H1 (cell line): ENCODE measurements around the gene CSE1L. TPM values are rescaled to one million over a fixed set of nuclear protein-coding genes. Genes with fewer than 3 reads are reported as not detected.

Experiments
- CTCF ChIA-PET: fragments of 300-600 bp; sonication (Branson Sonifier 250); formaldehyde crosslinking; loops from one replicate; lab custom pipeline; 2021; ENCODE audit not compliant: partially characterized antibody; lab: Charles Lee
- POLR2A ChIA-PET: fragments of 300-600 bp; sonication (Branson Sonifier 250); formaldehyde crosslinking; loops from one replicate; lab custom pipeline; 2021; ENCODE audit warnings: inconsistent platforms; ENCODE audit not compliant: partially characterized antibody; lab: Charles Lee
- DNase-seq, 2 experiments: peaks; one replicate each; pipeline versions ENCODE4 v3.0.0 to v3.0.0-alpha.2; 2010 to 2022; ENCODE audit warnings: low spot score in 2 of 2, low read depth in 1 of 2, mixed read lengths in 1 of 2
- FAIRE-seq: peaks from 2 replicates; lab custom pipeline; 2011; peaks lifted over from hg19 to GRCh38; lab: Jason Lieb, UNC
- H2AFZ ChIP-seq: 2 replicates; pipeline ENCODE4 v1.8.1; 2012; ENCODE audit warnings: low read length, inconsistent platforms
- H2AK5ac ChIP-seq: 2 replicates; pipeline ENCODE4 v1.6.1; 2013; ENCODE audit warnings: low read depth, low read length
- H2BK120ac ChIP-seq: replicated peaks from 2 replicates; pipeline ENCODE3; 2013; ENCODE audit warnings: low read depth, low read length, inconsistent platforms
- H2BK12ac ChIP-seq: 2 replicates; pipeline ENCODE4 v1.6.1; 2013; ENCODE audit warnings: low read depth, low read length
- H2BK15ac ChIP-seq: 2 replicates; pipeline ENCODE4 v1.6.1; 2013; ENCODE audit warnings: low read length
- H2BK20ac ChIP-seq: 2 replicates; pipeline ENCODE4 v1.6.1; 2013; ENCODE audit warnings: low read length
- H2BK5ac ChIP-seq: 2 replicates; pipeline ENCODE4 v1.6.1; 2013; ENCODE audit warnings: low read depth, low read length
- H3K14ac ChIP-seq: 2 replicates; pipeline ENCODE4 v1.6.1; 2013; ENCODE audit warnings: inconsistent platforms; ENCODE audit not compliant: insufficient read length
- H3K18ac ChIP-seq: 2 replicates; pipeline ENCODE4 v1.6.1; 2013; ENCODE audit warnings: low read length; ENCODE audit errors: extremely low read depth
- H3K23ac ChIP-seq: 2 replicates; pipeline ENCODE4 v1.6.1; 2013; ENCODE audit warnings: inconsistent platforms; ENCODE audit not compliant: insufficient read length
- H3K23me2 ChIP-seq: 2 replicates; pipeline ENCODE4 v1.6.1; 2013; ENCODE audit warnings: low read depth, low read length
- H3K27ac ChIP-seq: 2 replicates; pipeline ENCODE4 v1.6.1; 2011; ENCODE audit warnings: low read depth, low read length, inconsistent platforms
- H3K27me3 ChIP-seq, 4 experiments: replicated peaks in 1 of 4; 1 replicate in 1 of 4; 2 replicates in 3 of 4; pipeline versions ENCODE4 v1.6.1 to v1.8.1; 2011 to 2013; ENCODE audit warnings: low read length in 3 of 4, mild to moderate bottlenecking in 3 of 4, inconsistent platforms in 2 of 4, mixed read lengths in 2 of 4, moderate library complexity in 1 of 4; ENCODE audit not compliant: control insufficient read depth in 3 of 4, insufficient read depth in 3 of 4; ENCODE audit errors: extremely low read depth in 1 of 4
- H3K36me3 ChIP-seq, 4 experiments: 2 replicates each; pipeline versions ENCODE4 v1.6.1 to v1.8.1; 2011 to 2013; ENCODE audit warnings: mild to moderate bottlenecking in 4 of 4, low read length in 3 of 4, moderate library complexity in 2 of 4, control low read depth in 1 of 4, inconsistent platforms in 1 of 4; ENCODE audit not compliant: insufficient read depth in 4 of 4, control insufficient read depth in 2 of 4
- H3K4ac ChIP-seq: replicated peaks from 2 replicates; pipeline ENCODE3; 2013; ENCODE audit warnings: low read length, low read depth, mixed read lengths, inconsistent platforms; ENCODE audit not compliant: insufficient read length
- H3K4me1 ChIP-seq, 4 experiments: replicated peaks in 1 of 4; 1 replicate in 1 of 4; 2 replicates in 3 of 4; pipeline versions ENCODE4 v1.6.1 to v1.8.1; 2011 to 2013; ENCODE audit warnings: low read length in 3 of 4, inconsistent platforms in 2 of 4, mixed read lengths in 1 of 4; ENCODE audit not compliant: insufficient read depth in 4 of 4, control insufficient read depth in 3 of 4
- H3K4me2 ChIP-seq, 2 experiments: 2 replicates each; pipeline versions ENCODE4 v1.6.1 to v1.8.1; 2011 to 2013; ENCODE audit warnings: low read depth in 2 of 2, low read length in 2 of 2, control low read depth in 1 of 2, inconsistent platforms in 1 of 2, mild to moderate bottlenecking in 1 of 2; ENCODE audit not compliant: insufficient read depth in 1 of 2
- H3K4me3 ChIP-seq, 4 experiments: fragments of 200-600, 300-600 bp in 1 of 4; sonication (generic), shearing (Covaris generic), sonication (Bioruptor Twin) in 1 of 4; 2 replicates each; pipeline versions ENCODE4 v1.5.1 to v1.8.1; 2011 to 2016; ENCODE audit warnings: low read length in 4 of 4, low read depth in 3 of 4, control low read depth in 2 of 4, inconsistent platforms in 2 of 4, mild to moderate bottlenecking in 2 of 4, mixed read lengths in 1 of 4, moderate library complexity in 1 of 4; ENCODE audit not compliant: insufficient read depth in 2 of 4; ENCODE audit errors: extremely low read depth in 1 of 4
- H3K56ac ChIP-seq: replicated peaks from 2 replicates; pipeline ENCODE3; 2013; ENCODE audit warnings: low read depth, mild to moderate bottlenecking, mixed read lengths, low read length, inconsistent platforms; ENCODE audit not compliant: insufficient read length
- H3K79me1 ChIP-seq: 2 replicates; pipeline ENCODE4 v1.6.1; 2013; ENCODE audit warnings: low read depth, low read length, control low read depth
- H3K79me2 ChIP-seq, 2 experiments: 2 replicates each; pipeline versions ENCODE4 v1.6.1 to v1.8.1; 2012 to 2013; ENCODE audit warnings: low read length in 2 of 2, mild to moderate bottlenecking in 2 of 2, inconsistent platforms in 1 of 2; ENCODE audit not compliant: insufficient read depth in 2 of 2, control insufficient read depth in 1 of 2
- H3K9ac ChIP-seq, 4 experiments: replicated peaks in 1 of 4; 1 replicate in 1 of 4; 2 replicates in 3 of 4; pipeline versions ENCODE4 v1.6.1 to v1.8.1; 2011 to 2013; ENCODE audit warnings: low read depth in 3 of 4, low read length in 3 of 4, control low read depth in 2 of 4, mild to moderate bottlenecking in 2 of 4, moderate library complexity in 2 of 4, inconsistent platforms in 1 of 4; ENCODE audit errors: extremely low read depth in 1 of 4
- H3K9me3 ChIP-seq, 2 experiments: 2 replicates each; pipeline versions ENCODE4 v1.6.1 to v1.8.1; 2012 to 2013; ENCODE audit warnings: mild to moderate bottlenecking in 2 of 2, moderate library complexity in 2 of 2, control low read depth in 1 of 2, inconsistent platforms in 1 of 2, low read depth in 1 of 2, low read length in 1 of 2, mixed read lengths in 1 of 2; ENCODE audit not compliant: insufficient read depth in 2 of 2
- H4K20me1 ChIP-seq, 2 experiments: replicated peaks in 1 of 2; 2 replicates each; pipeline versions ENCODE3 to v1.8.1; 2011 to 2013; ENCODE audit warnings: inconsistent platforms in 2 of 2, low read length in 2 of 2, mild to moderate bottlenecking in 1 of 2; ENCODE audit not compliant: insufficient read depth in 2 of 2, control insufficient read depth in 1 of 2
- H4K5ac ChIP-seq: 2 replicates; pipeline ENCODE4 v1.6.1; 2013; ENCODE audit warnings: low read length, low read depth, mixed read lengths, inconsistent platforms; ENCODE audit not compliant: insufficient read length
- H4K8ac ChIP-seq: 2 replicates; pipeline ENCODE4 v1.8.0; 2013; ENCODE audit warnings: mild to moderate bottlenecking, moderate library complexity, low read length, inconsistent platforms; ENCODE audit not compliant: insufficient read depth; ENCODE audit errors: extremely low read depth
- H4K91ac ChIP-seq: replicated peaks from 2 replicates; pipeline ENCODE3; 2013; ENCODE audit warnings: low read length, mixed read lengths, inconsistent platforms; ENCODE audit not compliant: insufficient read length
- ASH2L ChIP-seq: fragments of 200-600, 300-600 bp; sonication (generic); IDR thresholded peaks from one replicate; pipeline ENCODE4 v1.7.1; 2017; ENCODE audit warnings: low read length
- ATF2 ChIP-seq: IDR thresholded peaks from 2 replicates; pipeline ENCODE4 v1.6.1; 2012; ENCODE audit warnings: low read length, inconsistent platforms
- BCL11A ChIP-seq, 2 experiments: IDR thresholded peaks; one replicate each; pipeline ENCODE4 v1.6.1; 2011; ENCODE audit warnings: low read depth in 2 of 2, low read length in 2 of 2, mild to moderate bottlenecking in 2 of 2
- BRCA1 ChIP-seq: IDR thresholded peaks from 2 replicates; pipeline ENCODE4 v1.6.1; 2012; ENCODE audit warnings: low read depth, low read length, improper control_type of control experiment
- CHD1 ChIP-seq: IDR thresholded peaks from 2 replicates; pipeline ENCODE4 v1.6.1; 2012; ENCODE audit warnings: low read depth, low read length, improper control_type of control experiment
- E2F6 ChIP-seq: IDR thresholded peaks from 2 replicates; pipeline ENCODE4 v1.6.1; 2012; ENCODE audit warnings: inconsistent platforms
- GABPA ChIP-seq: IDR thresholded peaks from 2 replicates; pipeline ENCODE4 v1.6.1; 2011; ENCODE audit warnings: mild to moderate bottlenecking, low read length, moderate library complexity, borderline replicate concordance; ENCODE audit not compliant: insufficient read depth
- NANOG ChIP-seq: IDR thresholded peaks from 2 replicates; pipeline ENCODE4 v1.6.1; 2011; ENCODE audit warnings: low read length, low read depth, mild to moderate bottlenecking, inconsistent platforms; ENCODE audit not compliant: insufficient read depth, poor library complexity, severe bottlenecking
- RAD21 ChIP-seq, 2 experiments: IDR thresholded peaks in 1 of 2; conservative IDR thresholded peaks in 1 of 2; 2 replicates each; pipeline ENCODE4 v1.6.1; 2011; ENCODE audit warnings: low read depth in 2 of 2, low read length in 2 of 2, improper control_type of control experiment in 1 of 2, inconsistent platforms in 1 of 2, mild to moderate bottlenecking in 1 of 2, moderate library complexity in 1 of 2
- RBBP5 ChIP-seq: IDR thresholded peaks from 2 replicates; pipeline ENCODE4 v1.7.1; 2012; ENCODE audit warnings: low read depth, mild to moderate bottlenecking, inconsistent platforms, low read length, moderate library complexity, borderline replicate concordance
- TCF12 ChIP-seq: IDR thresholded peaks from 2 replicates; pipeline ENCODE4 v1.6.1; 2011; ENCODE audit warnings: low read depth, mild to moderate bottlenecking, low read length
- WGBS, 2 experiments: shearing (Covaris generic) in 1 of 2; methylation state at CpG; one replicate each; pipeline versions ENCODE4 v1.1.6 to v1.1.7; 2013 to 2015; ENCODE audit warnings: low lambda C conversion rate in 2 of 2, mixed read lengths in 2 of 2, inconsistent platforms in 1 of 2, low coverage in 1 of 2, missing lambda C conversion rate in 1 of 2; ENCODE audit not compliant: insufficient replicate concordance in 2 of 2, insufficient coverage in 1 of 2, insufficient read length in 1 of 2; ENCODE audit errors: extremely low coverage in 1 of 2, missing lambda C conversion rate in 1 of 2; 5-methylcytosine and 5-hydroxymethylcytosine counted together
- polyA plus RNA-seq, 7 experiments: library from polyadenylated mRNA; depleted of rRNA in 3 of 7; stranded (reverse) in 5 of 7; unstranded in 2 of 7; fragments of >200 nt in 5 of 7; fragments of 200-250 nt in 2 of 7; gene quantifications; 1 replicate in 5 of 7; 2 replicates in 1 of 7; 4 replicates in 1 of 7; pipeline versions ENCODE4 v1.2.1 to v1.2.3, GENCODE V29; 2011 to 2013; ENCODE audit warnings: missing spikeins in 2 of 7, mixed read lengths in 2 of 7
- total RNA-seq: library from RNA; stranded (reverse); fragmentation: NEBNext Ultra II Directional; extraction: Animal tissue kit (Norgen Biotek cat#: 25700); gene quantifications from 2 replicates; pipeline ENCODE4 v1.2.1, GENCODE V29; 2021

Gene CSE1L
- total and polyA plus RNA-seq, 2 of the 8 experiments (the other 6 are each of a cell fraction or from before 2014, with no cell fraction given) = 94.1 to 269 TPM

- Histone ChIP-seq H3K79me1 (0 out of 2 replicates have a peak, but pooled peaks cover 2% of the 10 kb centered on the region), H2AK5ac (no peak overlapping the region), H3K4me3 (no peak overlapping the region), H2BK12ac (no peak overlapping the region), H3K27ac (no peak overlapping the region), H3K9ac (no peak overlapping the region), H3K36me3 (peaks cover 0 to 49% (median 21%) of the 10 kb centered on the region in 4 experiments; a peak in 6 of 8 replicates), H4K5ac (no peak overlapping the region), H2AFZ (no peak overlapping the region), H2BK120ac (no peak overlapping the region), H4K8ac (no peak overlapping the region), H3K23ac (no peak overlapping the region), H4K20me1 (peaks cover 0 to 2% of the 10 kb centered on the region in 2 experiments), H3K56ac (no peak overlapping the region), H3K4me1 (no peaks in the 10 kb centered on the region), H3K14ac (no peak overlapping the region), H3K18ac (no peak overlapping the region), H2BK5ac (no peak overlapping the region), H3K4ac (no peak overlapping the region), H3K23me2 (no peaks in the 10 kb centered on the region), H3K79me2 (no peaks in the 10 kb centered on the region), H3K9me3 (no peaks in the 10 kb centered on the region), H3K4me2 (no peak overlapping the region), H3K27me3 (no peaks in the 10 kb centered on the region), H2BK20ac (no peak overlapping the region), H2BK15ac (no peak overlapping the region), H4K91ac (no peak overlapping the region)
- POLR2A ChIA-PET = interaction anchor here (0.6 to 2.7 kb wide), 2 partner anchors 23 to 258 kb away, joined by 3 to 11 read pairs; partner anchors contain the start of gene CSE1L
- FAIRE-seq (no peak), DNase-seq (no peak)
- 96% methylated on average over 5 of the region's 5 CpGs; no CpG with 5 or more reads in 1 of the 2 experiments for WGBS, 2 experiments
- CTCF ChIA-PET = interaction anchor here (1.7 kb wide), 1 partner anchor 193 kb away, joined by 5 read pairs; no protein-coding TSS in a partner anchor
- TF ChIP-seq E2F6 (no peak), ASH2L (no peak), GABPA (no peak), NANOG (no peak), ATF2 (no peak), BCL11A (IDR thresholded peaks at IDR 0.05; ENCODE audit: low read depth in 2 of 2, low read length in 2 of 2) (no peak), CHD1 (no peak), BRCA1 (no peak), TCF12 (no peak), RAD21 (IDR thresholded peaks at IDR 0.05 in 1 of 2, conservative IDR thresholded peaks at IDR 0.05 in 1 of 2; ENCODE audit: low read depth in 2 of 2, low read length in 2 of 2) (no peak), RBBP5 (no peak)
Observed at GRCh38 chr20:49024220-49024619, 21.9 kb upstream of the CSE1L start.
